ENCODE data around the gene VCX3B.
"Not testable (repeated sequence)": the region's sequence is repeated elsewhere in the genome, so short reads cannot be mapped to it uniquely, and the experiment has no call there.

Gene VCX3B

GRCh38 chrX:8464530-8464929, at the start of gene VCX3B:
Gene VCX3B, plus strand, starts transcription at chrX:8464830. Its CDS starts 621 bp downstream, at chrX:8465451.
- not testable (repeated sequence) for DNase-seq; H3K9me3 Mint-ChIP-seq; H3K36me3 Mint-ChIP-seq; ATAC-seq (replicated peaks); H3K4me1 Mint-ChIP-seq; H3K4me3 Mint-ChIP-seq; H3K27me3 Mint-ChIP-seq; H3K27ac Mint-ChIP-seq

- no peak for DNase-seq
- Mint-ChIP-seq H3K27me3 (no peaks in the 10 kb centered on the region), H3K4me1 (no peaks in the 10 kb centered on the region), H3K9me3 (peaks cover 4 to 8% of the 10 kb centered on the region in 2 donors), H3K36me3 (no peaks in the 10 kb centered on the region), H3K27ac (no peak overlapping the region), H3K4me3 (no peak overlapping the region)
- ATAC-seq (replicated peaks) = no peak
These were observed 46.3 kb upstream of the VCX3B start for GRCh38 chrX:8418301-8418700.

- ATAC-seq (replicated peaks) = no peak
These were observed 39.7 kb upstream of the VCX3B start for GRCh38 chrX:8424912-8425311.

GRCh38 chrX:8429692-8430249, 34.9 kb upstream of the VCX3B start:
- no peaks in the 10 kb centered on the region for H3K27me3 Mint-ChIP-seq
- H3K27ac Mint-ChIP-seq = no peak overlapping the region
- ATAC-seq (replicated peaks) (no peak), DNase-seq (no peak)
- peaks cover 0 to 4% of the 10 kb centered on the region in 2 donors for H3K9me3 Mint-ChIP-seq
- H3K36me3 Mint-ChIP-seq = no peaks in the 10 kb centered on the region
- no peaks in the 10 kb centered on the region for H3K4me1 Mint-ChIP-seq
- no peak overlapping the region for H3K4me3 Mint-ChIP-seq

More at GRCh38 chrX:8424912-8425311, 39.7 kb upstream of the VCX3B start:
- H3K36me3 Mint-ChIP-seq = no peaks in the 10 kb centered on the region
- H3K9me3 Mint-ChIP-seq = peaks cover 0 to 4% of the 10 kb centered on the region in 2 donors
- H3K4me3 Mint-ChIP-seq = no peak overlapping the region
- no peaks in the 10 kb centered on the region for H3K27me3 Mint-ChIP-seq
- no peaks in the 10 kb centered on the region for H3K4me1 Mint-ChIP-seq
- no peak overlapping the region for H3K27ac Mint-ChIP-seq
- no peak for DNase-seq

- peaks cover 0 to 4% of the 10 kb centered on the region in 2 donors for H3K9me3 Mint-ChIP-seq
- H3K36me3 Mint-ChIP-seq = no peaks in the 10 kb centered on the region
- H3K27ac Mint-ChIP-seq = no peak overlapping the region
- H3K4me3 Mint-ChIP-seq = no peak overlapping the region
- DNase-seq (no peak), ATAC-seq (replicated peaks) (no peak)
- H3K4me1 Mint-ChIP-seq = no peaks in the 10 kb centered on the region
- H3K27me3 Mint-ChIP-seq = no peaks in the 10 kb centered on the region
These were observed 34.2 kb upstream of the VCX3B start for GRCh38 chrX:8430444-8430843.

- no peaks in the 10 kb centered on the region for H3K27me3 Mint-ChIP-seq
- ATAC-seq (replicated peaks) (no peak), DNase-seq (no peak)
- H3K4me1 Mint-ChIP-seq = no peaks in the 10 kb centered on the region
- peaks cover 0 to 2% of the 10 kb centered on the region in 2 donors for H3K9me3 Mint-ChIP-seq
- H3K36me3 Mint-ChIP-seq = no peaks in the 10 kb centered on the region
- no peak overlapping the region for H3K4me3 Mint-ChIP-seq
- H3K27ac Mint-ChIP-seq = no peak overlapping the region
These were observed 32.2 kb upstream of the VCX3B start for GRCh38 chrX:8432396-8432795.

GRCh38 chrX:8433109-8434062, 31.2 kb upstream of the VCX3B start:
- ATAC-seq (replicated peaks) (no peak), DNase-seq (no peak)
- H3K27me3 Mint-ChIP-seq = no peaks in the 10 kb centered on the region
- no peak overlapping the region for H3K27ac Mint-ChIP-seq
- H3K36me3 Mint-ChIP-seq = no peaks in the 10 kb centered on the region
- no peak overlapping the region for H3K4me3 Mint-ChIP-seq
- H3K9me3 Mint-ChIP-seq = peaks cover under 1% of the 10 kb centered on the region in 2 donors
- no peaks in the 10 kb centered on the region for H3K4me1 Mint-ChIP-seq

GRCh38 chrX:8447368-8447767, 17.3 kb upstream of the VCX3B start:
- Mint-ChIP-seq H3K4me1 (no peaks in the 10 kb centered on the region), H3K4me3 (no peak overlapping the region), H3K9me3 (peaks cover 4 to 7% of the 10 kb centered on the region in 2 donors), H3K27me3 (no peaks in the 10 kb centered on the region), H3K36me3 (no peaks in the 10 kb centered on the region), H3K27ac (no peak overlapping the region)
- ATAC-seq (replicated peaks) = no peak
- no peak for DNase-seq

GRCh38 chrX:8452343-8452742, 12.3 kb upstream of the VCX3B start:
- not testable (repeated sequence) for H3K4me1 Mint-ChIP-seq; H3K9me3 Mint-ChIP-seq; DNase-seq; H3K27me3 Mint-ChIP-seq; H3K36me3 Mint-ChIP-seq; H3K27ac Mint-ChIP-seq; ATAC-seq (replicated peaks); H3K4me3 Mint-ChIP-seq

GRCh38 chrX:8453611-8454010, 11.0 kb upstream of the VCX3B start:
- H3K4me3 Mint-ChIP-seq = no peak overlapping the region
- H3K36me3 Mint-ChIP-seq = no peaks in the 10 kb centered on the region
- no peaks in the 10 kb centered on the region for H3K4me1 Mint-ChIP-seq
- no peak for DNase-seq
- peaks cover 6 to 7% of the 10 kb centered on the region in 2 donors for H3K9me3 Mint-ChIP-seq
- no peak overlapping the region for H3K27ac Mint-ChIP-seq
- no peaks in the 10 kb centered on the region for H3K27me3 Mint-ChIP-seq
- no peak for ATAC-seq (replicated peaks)

- H3K4me1 Mint-ChIP-seq = no peaks in the 10 kb centered on the region
- peaks cover 6 to 15% of the 10 kb centered on the region in 2 donors for H3K9me3 Mint-ChIP-seq
- DNase-seq = no peak
- ATAC-seq (replicated peaks) = no peak
- H3K27me3 Mint-ChIP-seq = no peaks in the 10 kb centered on the region
- H3K27ac Mint-ChIP-seq = no peak overlapping the region
- H3K36me3 Mint-ChIP-seq = no peaks in the 10 kb centered on the region
- H3K4me3 Mint-ChIP-seq = no peak overlapping the region
These were observed 9.1 kb upstream of the VCX3B start for GRCh38 chrX:8455557-8455956.

GRCh38 chrX:8462488-8462887, 2.1 kb upstream of the VCX3B start:
- no peaks in the 10 kb centered on the region for H3K27me3 Mint-ChIP-seq
- H3K27ac Mint-ChIP-seq = no peak overlapping the region
- no peak for DNase-seq
- no peaks in the 10 kb centered on the region for H3K4me1 Mint-ChIP-seq
- H3K9me3 Mint-ChIP-seq = peaks cover 5 to 8% of the 10 kb centered on the region in 2 donors
- H3K36me3 Mint-ChIP-seq = no peaks in the 10 kb centered on the region
- ATAC-seq (replicated peaks) = no peak
- no peak overlapping the region for H3K4me3 Mint-ChIP-seq

- no peaks in the 10 kb centered on the region for H3K36me3 Mint-ChIP-seq
- DNase-seq = no peak
- no peak for ATAC-seq (replicated peaks)
- H3K4me3 Mint-ChIP-seq = no peak overlapping the region
- no peak overlapping the region for H3K27ac Mint-ChIP-seq
- no peaks in the 10 kb centered on the region for H3K27me3 Mint-ChIP-seq
- peaks cover 0 to 2% of the 10 kb centered on the region in 2 donors for H3K9me3 Mint-ChIP-seq
- no peaks in the 10 kb centered on the region for H3K4me1 Mint-ChIP-seq
These were observed 19.8 kb downstream of the VCX3B start for GRCh38 chrX:8484360-8484949.

- not testable (repeated sequence) for H3K27me3 Mint-ChIP-seq; H3K9me3 Mint-ChIP-seq; H3K4me3 Mint-ChIP-seq; H3K36me3 Mint-ChIP-seq; H3K27ac Mint-ChIP-seq; ATAC-seq (replicated peaks); DNase-seq; H3K4me1 Mint-ChIP-seq
These were observed 30.4 kb downstream of the VCX3B start for GRCh38 chrX:8495036-8495435.

- Mint-ChIP-seq H3K27me3 (no peaks in the 10 kb centered on the region), H3K4me3 (no peak overlapping the region), H3K9me3 (peaks cover 1 to 6% of the 10 kb centered on the region in 2 donors), H3K27ac (no peak overlapping the region), H3K4me1 (no peaks in the 10 kb centered on the region), H3K36me3 (no peaks in the 10 kb centered on the region)
- no peak for ATAC-seq (replicated peaks)
- DNase-seq = no peak
These were observed 35.6 kb downstream of the VCX3B start for GRCh38 chrX:8500203-8500602.
